Coronary artery (tissue), 2 donors: ENCODE results near the gene REG3A.

Source experiments
- DNase-seq: peaks from one replicate; pipeline ENCODE4 v3.0.0-alpha.2; 2017; ENCODE audit warnings: low spot score
- H3K27ac ChIP-seq, 2 donors: fragments of 200-600 bp; sonication (generic); one replicate each; pipeline ENCODE4 v1.5.1; 2016 to 2019
- H3K4me3 ChIP-seq: fragments of 200-600 bp; sonication (generic); 2 replicates; pipeline ENCODE4 v1.5.1; 2016; ENCODE audit warnings: mild to moderate bottlenecking, moderate library complexity
- CTCF ChIP-seq: fragments of 200-600 bp; sonication (generic); IDR thresholded peaks from one replicate; pipeline ENCODE4 v1.5.1; 2019; ENCODE audit warnings: antibody characterized with exemption

The REG3A gene

GRCh38 chr2:79125721-79125985 is 33.9 kb downstream of the REG3A start:
- H3K27ac ChIP-seq, result no peak overlapping the region
- TF ChIP-seq CTCF, result no peak

GRCh38 chr2:79124907-79125720 is 34.4 kb downstream of the REG3A start:
- no peak overlapping the region for H3K4me3 ChIP-seq
- no peak for DNase-seq
- TF ChIP-seq CTCF, result no peak
- no peak overlapping the region for H3K27ac ChIP-seq

More at GRCh38 chr2:79125721-79125985, 33.9 kb downstream of the REG3A start:
- DNase-seq, result no peak
- H3K4me3 ChIP-seq, result no peak overlapping the region

GRCh38 chr2:79122676-79123075 is 36.9 kb downstream of the REG3A start:
- Histone ChIP-seq H3K4me3 (no peak overlapping the region), H3K27ac (no peak overlapping the region)
- no peak for DNase-seq
- no peak for TF ChIP-seq CTCF

- DNase-seq, result no peak
- no peak within 1 kb of the TSS for H3K4me3 ChIP-seq
- no peak within 1 kb of the TSS for H3K27ac ChIP-seq
- TF ChIP-seq CTCF, result no peak
These were observed 39.3 kb downstream of the REG3A start, which contains the start of gene REG1A for GRCh38 chr2:79120194-79120713. TSS of gene REG1A (plus strand) at chr2:79120488. CDS start at chr2:79120862, 374 bp downstream.

GRCh38 chr2:79116997-79117928 is 42.3 kb downstream of the REG3A start:
- TF ChIP-seq CTCF, result no peak
- DNase-seq, result no peak
- H3K4me3 ChIP-seq, result no peak overlapping the region
- H3K27ac ChIP-seq, result no peak overlapping the region

- no peak overlapping the region for H3K4me3 ChIP-seq
- TF ChIP-seq CTCF, result no peak
- H3K27ac ChIP-seq, result no peak overlapping the region
These were observed 44.6 kb downstream of the REG3A start for GRCh38 chr2:79114797-79115494.

More at GRCh38 chr2:79114797-79115494, 44.6 kb downstream of the REG3A start:
- no peak for DNase-seq
